Mesodermal cell (in vitro differentiated cells): ENCODE data around the gene PTPRJ.

ENCODE experiments used
- H3K27ac ChIP-seq: 2 replicates; pipeline ENCODE4 v1.7.0; 2013; ENCODE audit warnings: mild to moderate bottlenecking, low read depth, low read length, moderate library complexity; ENCODE audit not compliant: severe bottlenecking
- H3K36me3 ChIP-seq: 2 replicates; pipeline ENCODE4 v1.7.1; 2013; ENCODE audit warnings: mild to moderate bottlenecking, low read length, moderate library complexity; ENCODE audit not compliant: control insufficient read depth, insufficient read depth
- H3K4me1 ChIP-seq: one replicate; pipeline ENCODE4 v1.7.1; 2013; ENCODE audit warnings: mild to moderate bottlenecking, low read length; ENCODE audit not compliant: insufficient read depth, control insufficient read depth, poor library complexity, severe bottlenecking
- H3K4me3 ChIP-seq: 2 replicates; pipeline ENCODE4 v1.7.0; 2013; ENCODE audit warnings: low read length, control low read depth, mild to moderate bottlenecking; ENCODE audit not compliant: insufficient read depth, poor library complexity, severe bottlenecking; ENCODE audit errors: extremely low read depth
- H3K9me3 ChIP-seq: 2 replicates; pipeline ENCODE4 v1.7.1; 2013; ENCODE audit warnings: mild to moderate bottlenecking, low read length, moderate library complexity; ENCODE audit not compliant: control insufficient read depth
- WGBS, 2 experiments: methylation state at CpG; one replicate each; pipeline ENCODE4 v1.1.5; 2013; ENCODE audit warnings: missing lambda C conversion rate in 2 of 2; ENCODE audit not compliant: insufficient coverage in 2 of 2; 5-methylcytosine and 5-hydroxymethylcytosine counted together

The PTPRJ gene

DNA sequence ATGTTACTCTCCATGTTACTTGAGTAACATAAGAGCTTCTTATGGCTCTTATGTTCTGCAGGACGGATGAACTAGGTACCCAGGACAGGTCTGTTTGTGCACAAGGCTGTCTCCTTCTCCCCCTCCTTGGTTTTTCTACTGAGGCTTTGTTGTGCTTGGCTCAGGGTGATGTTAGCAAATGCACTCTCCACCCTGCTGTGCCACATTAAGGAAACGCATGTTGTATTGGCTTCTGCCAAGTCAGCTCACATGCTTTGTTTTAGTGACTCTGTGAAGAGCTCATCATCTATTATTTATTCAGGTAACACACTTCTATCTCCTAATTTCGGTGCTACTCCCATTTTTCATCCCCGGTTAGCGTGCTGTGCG, 108.3 kb downstream of the PTPRJ start:
- H3K27ac ChIP-seq, result no peak overlapping the region
- H3K9me3 ChIP-seq, result no peaks in the 10 kb centered on the region
- H3K4me1 ChIP-seq, result no peaks in the 10 kb centered on the region
- 64% methylated on average over 2 of the region's 6 CpGs; no CpG with 5 or more reads in 1 of the 2 experiments for WGBS, 2 experiments
- no peaks in the 10 kb centered on the region for H3K36me3 ChIP-seq
- no peak overlapping the region for H3K4me3 ChIP-seq

DNA sequence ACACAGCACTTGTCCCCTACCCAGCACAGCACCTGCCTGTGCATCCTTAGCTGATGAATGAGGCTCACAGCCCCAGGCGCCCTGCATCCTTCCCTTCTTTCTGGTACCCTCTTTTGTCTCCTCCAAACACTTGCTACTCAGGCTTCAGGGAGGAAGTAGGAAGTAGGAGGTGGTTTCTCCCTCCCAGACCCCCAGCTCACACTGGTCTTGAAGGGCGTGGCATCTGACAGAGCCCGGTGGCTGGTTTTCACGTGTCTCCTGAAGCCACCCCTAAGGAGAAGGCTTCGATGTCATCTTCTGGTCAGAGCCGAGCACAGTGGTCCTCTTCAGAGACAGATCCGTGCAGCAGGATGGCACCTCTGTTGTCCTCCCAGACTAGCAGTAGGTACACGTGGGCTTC, 109.8 kb downstream of the PTPRJ start:
- Histone ChIP-seq H3K36me3 (no peaks in the 10 kb centered on the region), H3K27ac (no peak overlapping the region), H3K4me1 (no peaks in the 10 kb centered on the region), H3K4me3 (no peak overlapping the region), H3K9me3 (no peaks in the 10 kb centered on the region)
- 92 to 93% methylated on average over 7 of the region's 8 CpGs for WGBS, 2 experiments

DNA sequence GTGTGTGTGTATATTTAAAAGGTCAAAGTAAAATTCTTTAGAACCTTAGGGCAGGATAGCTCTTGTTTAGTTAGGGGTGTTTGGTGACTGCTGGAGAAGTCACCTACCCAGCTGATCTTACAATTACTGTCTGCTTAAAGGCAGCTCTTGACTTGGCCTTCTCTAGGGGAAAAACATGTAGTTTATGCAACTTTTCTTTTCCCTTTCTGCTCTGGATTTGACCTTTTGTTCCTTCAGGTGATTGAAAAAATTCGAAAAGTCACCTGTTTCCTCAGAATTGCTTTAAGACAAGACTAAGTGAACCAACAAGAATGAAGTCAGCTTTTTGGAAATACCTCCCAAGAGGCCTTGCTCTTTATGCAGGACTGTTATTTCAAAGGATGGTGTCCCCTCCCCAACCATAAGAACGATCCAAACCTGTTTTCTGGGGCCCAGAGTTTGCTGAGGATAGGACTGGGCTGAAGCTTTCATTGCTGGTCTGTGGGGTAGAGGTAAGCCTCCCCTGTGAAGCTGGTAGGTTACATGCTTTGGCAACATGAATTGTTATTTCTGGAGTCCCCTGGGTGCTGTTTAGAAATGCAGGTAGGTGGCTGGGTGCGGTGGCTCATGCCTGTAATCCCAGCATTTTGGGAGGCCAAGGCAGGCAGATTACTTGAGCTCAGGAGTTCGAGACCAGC, 111.2 kb downstream of the PTPRJ start:
- Histone ChIP-seq H3K4me3 (no peak overlapping the region), H3K9me3 (no peaks in the 10 kb centered on the region), H3K4me1 (peaks cover 7% of the 10 kb centered on the region), H3K27ac (no peak overlapping the region), H3K36me3 (no peaks in the 10 kb centered on the region)
- 81 to 93% methylated on average over 3 of the region's 4 CpGs for whole genome bisulfite sequencing, 2 experiments

DNA sequence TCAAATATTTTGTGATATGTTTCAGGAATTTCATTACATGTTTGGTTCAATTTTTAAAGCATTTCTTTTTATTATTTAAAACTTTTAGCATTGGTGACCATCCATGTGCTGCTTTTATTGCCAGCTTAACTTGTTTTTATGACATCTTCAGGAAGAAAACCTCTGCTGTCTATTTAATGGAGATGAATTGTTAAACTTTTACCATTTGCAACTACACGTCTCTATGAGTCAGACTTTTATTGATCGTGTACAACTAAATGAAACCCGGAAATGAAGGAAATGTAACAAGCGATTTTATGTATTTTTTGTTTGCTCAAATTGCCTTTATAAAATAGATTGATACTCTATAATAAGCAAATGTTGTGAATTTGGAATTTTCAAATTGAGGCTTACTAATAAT, 113.0 kb downstream of the PTPRJ start:
- peaks cover 13% of the 10 kb centered on the region for H3K4me1 ChIP-seq
- H3K36me3 ChIP-seq, result no peaks in the 10 kb centered on the region
- no CpG with 5 or more reads among the region's 4 CpGs for WGBS, 2 experiments
- no peaks in the 10 kb centered on the region for H3K9me3 ChIP-seq
- no peak overlapping the region for H3K27ac ChIP-seq
- H3K4me3 ChIP-seq, result no peak overlapping the region

DNA sequence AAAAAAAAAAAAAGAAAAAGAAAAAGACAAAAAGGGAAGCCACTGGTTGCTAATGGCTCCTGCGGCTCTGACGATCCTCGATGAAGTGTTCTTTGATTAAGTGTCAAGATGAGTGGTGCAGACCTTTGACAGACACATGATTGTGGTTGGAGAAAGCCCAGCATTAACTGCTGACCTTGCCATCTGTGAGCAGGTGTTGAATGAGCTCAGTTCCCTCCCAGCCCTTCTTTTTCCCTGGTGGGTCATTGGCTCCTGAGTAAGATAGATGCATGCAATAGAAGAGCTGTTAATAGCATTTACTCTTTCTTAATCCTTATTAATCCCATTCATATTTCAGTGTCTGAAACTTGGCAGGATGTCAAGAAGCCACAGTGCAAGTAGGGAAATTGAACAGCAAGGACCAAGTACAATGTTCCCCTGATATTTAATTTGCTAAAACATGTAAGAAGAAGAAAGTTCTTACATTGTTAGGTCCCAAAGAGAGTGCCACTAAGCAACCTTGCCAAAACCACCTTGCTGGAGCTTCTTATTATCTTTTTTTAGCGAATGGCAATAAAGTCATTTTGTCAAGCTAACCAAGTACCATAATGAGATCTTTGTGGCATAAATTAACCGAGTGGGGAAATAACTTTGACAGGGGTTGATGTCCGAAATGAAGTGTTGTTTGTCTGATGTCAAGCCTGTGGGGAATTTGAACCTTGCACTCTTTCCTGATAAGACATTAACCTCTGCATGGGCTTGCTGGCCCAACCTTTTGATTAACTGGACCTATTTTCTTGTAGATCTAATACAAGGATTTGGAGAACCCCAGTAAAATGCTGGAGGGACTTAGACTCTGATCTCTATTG, 113.7 kb downstream of the PTPRJ start:
- Histone ChIP-seq H3K36me3 (no peaks in the 10 kb centered on the region), H3K9me3 (no peaks in the 10 kb centered on the region), H3K4me3 (no peak overlapping the region), H3K4me1 (peaks cover 13% of the 10 kb centered on the region), H3K27ac (no peak overlapping the region)
- WGBS, 2 experiments, result 86 to 94% methylated on average over 4 to 5 of the region's 6 CpGs

DNA sequence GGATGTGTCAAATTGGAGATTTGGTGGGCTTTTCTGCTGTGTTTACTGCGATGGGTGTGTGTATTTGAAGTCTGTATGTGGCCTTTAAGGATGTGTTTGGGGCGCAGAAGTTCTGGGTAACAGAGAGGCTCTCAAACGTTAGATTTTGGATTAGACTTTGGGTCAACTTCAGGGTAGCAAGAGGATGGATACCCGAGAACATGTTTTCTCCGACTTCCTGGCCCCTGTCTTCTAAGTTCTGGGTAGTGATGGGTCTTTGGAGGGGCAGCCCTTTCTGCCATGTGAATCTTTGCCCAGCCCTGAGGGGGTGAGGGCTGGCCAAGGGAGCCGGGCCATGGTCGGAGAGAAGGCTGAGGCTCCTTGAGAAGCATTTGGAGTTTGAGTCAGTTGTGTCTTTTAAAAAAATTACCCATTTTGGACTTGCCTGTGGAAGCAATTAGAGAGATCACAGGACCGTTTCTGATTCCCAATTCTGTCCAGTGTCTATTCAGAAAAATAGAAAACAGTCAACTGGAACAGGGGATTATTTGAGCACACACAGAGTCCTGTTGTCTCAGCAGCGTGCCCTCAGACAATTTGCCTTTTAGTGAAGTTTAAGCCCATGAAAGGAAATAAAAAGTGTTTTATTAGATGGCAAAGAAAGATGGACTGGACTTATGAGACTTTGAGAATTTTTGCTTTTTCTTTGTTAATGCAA, 114.4 kb downstream of the PTPRJ start:
- Histone ChIP-seq H3K27ac (no peak overlapping the region), H3K9me3 (no peaks in the 10 kb centered on the region), H3K4me1 (peaks cover 13% of the 10 kb centered on the region), H3K36me3 (no peaks in the 10 kb centered on the region), H3K4me3 (no peak overlapping the region)
- WGBS, 2 experiments, result 84 to 85% methylated on average over 9 of the region's 9 CpGs

DNA sequence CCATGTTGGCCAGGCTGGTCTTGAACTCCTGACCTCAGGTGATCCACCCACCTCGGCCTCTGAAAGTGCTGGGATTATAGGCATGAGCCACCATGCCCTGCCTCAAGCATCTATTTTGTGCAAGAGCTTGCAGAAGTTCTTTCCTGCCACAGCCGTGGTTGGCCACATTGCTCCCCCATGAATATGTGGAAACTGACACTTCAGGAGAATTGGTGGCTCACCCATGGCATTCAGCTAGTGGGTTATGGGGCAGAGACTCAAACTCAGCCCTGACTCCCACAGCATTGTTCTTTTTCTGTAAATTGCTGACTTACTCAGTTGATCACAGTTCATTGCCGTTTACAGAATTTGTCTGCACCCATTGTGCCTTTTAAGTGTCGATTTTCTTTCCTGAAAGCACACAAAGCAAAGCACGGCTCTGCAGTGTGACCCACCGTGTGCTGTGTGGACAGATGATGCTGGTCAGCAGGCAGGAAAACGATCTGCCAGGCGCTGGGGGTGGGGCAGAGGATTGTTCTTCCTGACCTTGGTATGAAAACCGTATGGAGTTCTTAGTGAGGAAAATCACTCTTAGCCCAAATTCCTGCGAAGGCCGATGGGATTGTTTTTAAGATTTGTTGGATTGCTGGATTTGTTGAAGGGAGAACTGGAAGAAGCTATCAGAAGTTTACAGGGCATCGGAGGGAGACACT, 115.6 kb downstream of the PTPRJ start:
- H3K9me3 ChIP-seq, result no peaks in the 10 kb centered on the region
- 73% methylated on average over 12 of the region's 12 CpGs for WGBS, 2 experiments
- no peak overlapping the region for H3K27ac ChIP-seq
- no peaks in the 10 kb centered on the region for H3K36me3 ChIP-seq
- H3K4me3 ChIP-seq, result no peak overlapping the region
- H3K4me1 ChIP-seq, result peaks cover 13% of the 10 kb centered on the region

DNA sequence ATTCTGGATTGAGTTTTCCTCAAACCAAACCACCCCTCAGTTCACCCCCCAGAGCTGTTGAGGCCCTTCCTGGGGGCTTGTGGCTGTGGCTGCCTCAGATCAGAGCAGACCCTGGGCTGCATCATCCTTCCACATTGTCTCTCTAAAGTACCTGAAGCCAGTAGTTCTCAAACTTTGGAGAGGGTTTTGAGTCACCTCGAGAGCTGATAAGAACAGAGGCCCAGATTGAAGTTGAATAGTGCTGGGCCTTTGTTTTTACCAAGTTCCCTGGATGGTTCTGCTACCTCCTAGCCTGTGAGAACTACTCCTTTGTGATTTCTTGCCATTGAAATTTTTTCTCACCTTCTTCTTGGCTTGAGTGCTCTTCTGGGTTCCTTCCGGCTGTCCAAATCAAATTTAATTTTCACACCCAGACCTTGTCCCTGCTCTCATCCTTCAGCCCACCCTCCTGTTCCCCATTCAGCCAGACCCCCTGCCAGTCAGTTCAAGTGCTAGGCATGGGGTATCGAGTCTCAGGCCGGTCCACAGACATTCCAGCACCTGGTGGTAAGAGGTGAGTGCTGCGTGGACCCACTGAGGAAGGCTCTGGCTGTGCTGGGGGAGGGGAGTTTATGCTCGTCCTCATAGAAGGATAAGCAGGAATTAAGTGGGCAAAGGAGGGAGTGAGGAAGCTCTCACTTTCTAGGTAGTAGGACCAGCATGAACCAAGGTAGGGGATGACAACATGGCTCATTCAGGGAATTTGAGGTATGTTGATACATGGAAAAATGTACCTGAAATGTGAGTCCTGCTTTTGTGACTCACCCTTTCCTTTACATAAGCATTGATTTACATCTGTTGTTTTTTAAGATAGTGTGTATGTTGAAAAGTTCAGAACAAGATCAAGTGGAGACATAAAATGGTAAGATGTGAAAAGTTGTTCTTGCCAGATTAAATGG, 116.5 kb downstream of the PTPRJ start:
- Histone ChIP-seq H3K9me3 (no peaks in the 10 kb centered on the region), H3K36me3 (no peaks in the 10 kb centered on the region), H3K4me1 (peaks cover 13% of the 10 kb centered on the region), H3K27ac (no peak overlapping the region), H3K4me3 (no peak overlapping the region)
- 42 to 50% methylated on average over 4 of the region's 6 CpGs for WGBS, 2 experiments

DNA sequence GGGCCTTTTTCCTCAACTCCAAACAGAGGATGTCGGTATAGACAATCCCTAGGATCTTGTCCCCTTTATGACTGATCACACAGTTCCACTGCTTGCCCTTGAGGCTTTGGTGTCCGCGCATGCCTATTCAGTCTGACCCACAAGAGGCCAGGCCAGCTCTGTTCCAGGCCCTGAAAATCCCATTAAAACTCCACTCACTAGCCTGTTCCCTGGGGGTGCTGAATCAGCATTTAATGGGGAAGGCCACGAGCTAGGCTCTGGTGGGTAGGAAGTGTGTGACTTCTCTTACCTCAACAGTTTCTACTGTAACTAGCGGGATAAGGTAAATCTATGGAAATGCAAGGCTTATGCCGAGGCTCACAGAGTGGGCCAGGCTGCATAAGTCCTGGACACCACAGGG, 117.7 kb downstream of the PTPRJ start:
- peaks cover 13% of the 10 kb centered on the region for H3K4me1 ChIP-seq
- 63 to 76% methylated on average over 3 to 5 of the region's 6 CpGs for WGBS, 2 experiments
- H3K36me3 ChIP-seq, result no peaks in the 10 kb centered on the region
- H3K4me3 ChIP-seq, result no peak overlapping the region
- H3K9me3 ChIP-seq, result no peaks in the 10 kb centered on the region
- H3K27ac ChIP-seq, result no peak overlapping the region
